ENCODE results near the gene GNRH2.

GNRH2 gene

DNA sequence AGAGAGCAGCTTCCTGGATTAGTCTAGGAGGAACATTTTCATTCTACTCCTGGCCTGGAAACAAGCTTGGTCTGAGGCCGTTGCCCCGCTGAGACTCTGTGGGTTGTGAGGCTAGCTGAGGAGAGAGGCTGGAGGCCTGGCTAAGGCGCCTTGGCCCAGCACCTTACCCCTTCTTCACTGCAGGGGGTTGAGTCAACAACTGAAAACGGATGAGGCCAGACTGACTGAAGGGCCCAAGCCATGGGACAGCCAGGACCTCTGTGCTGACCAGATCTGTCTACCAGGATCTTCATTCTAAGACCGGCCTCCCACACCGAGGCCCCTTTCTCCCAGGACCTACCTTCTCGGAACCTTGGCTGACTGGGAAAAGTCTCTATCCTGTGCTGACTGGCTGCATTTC, 44.6 kb downstream of the GNRH2 start:
- 90% methylated on average over 7 of the region's 7 CpGs for whole genome bisulfite sequencing (ENCODE audit: insufficient coverage)
- Histone ChIP-seq H3K9me3 (ENCODE audit: control extremely low read depth in 1 of 5, control insufficient read depth in 4 of 5, insufficient read depth in 2 of 5, low read depth in 1 of 5, low read length in 4 of 5) (no peaks in the 10 kb centered on the region), H3K27ac (ENCODE audit: insufficient read depth in 1 of 2, low read depth in 1 of 2, low read length in 2 of 2, poor library complexity in 1 of 2, severe bottlenecking in 2 of 2) (no peak overlapping the region), H3K27me3 (replicated peaks in 2 of 5; ENCODE audit: control insufficient read depth in 4 of 5, insufficient read depth in 5 of 5, low read length in 4 of 5) (no peaks in the 10 kb centered on the region), H3K4me3 (ENCODE audit: control insufficient read depth in 1 of 7, extremely low read depth in 1 of 7, insufficient read depth in 4 of 7, low read depth in 2 of 7, low read length in 6 of 7) (no peak overlapping the region), H3K4me1 (ENCODE audit: control extremely low read depth in 1 of 4, control insufficient read depth in 4 of 4, insufficient read depth in 4 of 4, low read length in 3 of 4) (peaks cover 10 to 71% (median 60%) of the 10 kb centered on the region in 4 experiments), H3K36me3 (ENCODE audit: control insufficient read depth in 4 of 4, insufficient read depth in 4 of 4, low read length in 3 of 4) (no peaks in the 10 kb centered on the region)
- DNase-seq = no peak
- POLR2A ChIA-PET = no interaction called here
- CTCF ChIA-PET = interaction anchor here (0.8 to 3.7 kb wide), 3 partner anchors 10 to 27 kb away, joined by 5 to 19 read pairs (median 6); no protein-coding TSS in a partner anchor

GRCh38 chr20:3090565-3090964, 47.1 kb downstream of the GNRH2 start:
- Histone ChIP-seq H3K4me3 (ENCODE audit: control insufficient read depth in 1 of 7, extremely low read depth in 1 of 7, insufficient read depth in 4 of 7, low read depth in 2 of 7, low read length in 6 of 7) (no peak overlapping the region), H3K4me1 (ENCODE audit: control extremely low read depth in 1 of 4, control insufficient read depth in 4 of 4, insufficient read depth in 4 of 4, low read length in 3 of 4) (peaks cover 10 to 68% (median 61%) of the 10 kb centered on the region in 4 experiments), H3K9me3 (ENCODE audit: control extremely low read depth in 1 of 5, control insufficient read depth in 4 of 5, insufficient read depth in 2 of 5, low read depth in 1 of 5, low read length in 4 of 5) (no peaks in the 10 kb centered on the region), H3K36me3 (ENCODE audit: control insufficient read depth in 4 of 4, insufficient read depth in 4 of 4, low read length in 3 of 4) (no peaks in the 10 kb centered on the region), H3K27ac (ENCODE audit: insufficient read depth in 1 of 2, low read depth in 1 of 2, low read length in 2 of 2, poor library complexity in 1 of 2, severe bottlenecking in 2 of 2) (peak overlapping the region in 1 of 2 experiments; percentile 51), H3K27me3 (replicated peaks in 2 of 5; ENCODE audit: control insufficient read depth in 4 of 5, insufficient read depth in 5 of 5, low read length in 4 of 5) (no peaks in the 10 kb centered on the region)
- CTCF ChIA-PET = interaction anchor here (0.7 to 9.2 kb wide), 6 partner anchors 10 to 25 kb away, joined by 3 to 71 read pairs (median 8); no protein-coding TSS in a partner anchor
- POLR2A ChIA-PET = interaction anchor here (0.6 to 0.7 kb wide), 2 partner anchors 13 to 687 kb away, joined by 3 to 4 read pairs; no protein-coding TSS in a partner anchor
- WGBS (ENCODE audit: insufficient coverage) = 0% methylated on average over 1 of the region's 1 CpG
- peak; percentile 85 to 99 (median 98) for DNase-seq

DNA sequence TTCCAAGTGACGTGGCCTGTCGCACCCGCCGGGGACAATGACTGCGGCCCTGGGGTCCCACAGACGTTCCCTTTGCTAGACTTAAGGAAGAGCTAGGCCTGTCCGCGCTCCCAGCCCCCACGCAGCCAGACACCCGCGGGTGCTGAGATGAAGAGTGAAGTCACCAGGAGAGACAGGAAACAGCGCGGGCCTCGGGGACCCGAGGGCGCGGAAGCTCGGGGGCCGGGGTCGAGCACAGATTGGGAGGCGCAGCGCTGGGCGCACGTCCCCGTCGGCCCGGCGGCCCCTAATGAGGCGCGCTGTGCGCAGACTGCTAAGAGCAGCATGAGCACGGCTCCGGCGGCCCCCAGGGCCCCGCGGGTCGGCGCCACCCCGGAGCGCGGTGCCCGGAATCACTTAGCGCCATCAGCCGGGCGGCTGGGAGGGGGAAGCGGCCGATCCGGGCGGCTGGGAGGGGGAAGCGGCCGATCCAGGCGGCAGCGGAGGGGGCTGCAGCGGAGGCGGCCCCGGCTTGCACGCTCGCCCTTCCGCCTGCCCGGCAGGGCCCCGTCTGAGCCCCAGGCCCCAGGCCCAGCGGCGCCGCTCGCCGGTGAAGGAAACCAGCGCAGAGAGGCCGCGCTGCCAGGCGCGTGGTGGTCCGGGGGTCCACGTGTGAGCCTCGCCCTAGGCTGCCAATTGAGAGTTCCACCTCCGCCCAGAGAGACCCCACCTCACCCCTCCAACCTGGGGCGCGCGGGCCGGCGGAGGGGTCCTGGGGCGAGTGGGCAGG, 49.4 kb downstream of the GNRH2 start:
- peak overlapping the region in 6 of 7 experiments; percentile 12 to 70 (median 57) for H3K4me3 ChIP-seq (ENCODE audit: control insufficient read depth in 1 of 7, extremely low read depth in 1 of 7, insufficient read depth in 4 of 7, low read depth in 2 of 7, low read length in 6 of 7)
- peak in 2 of 3 donors; percentile 66 to 78 for DNase-seq
- no peaks in the 10 kb centered on the region for H3K9me3 ChIP-seq (ENCODE audit: control extremely low read depth in 1 of 5, control insufficient read depth in 4 of 5, insufficient read depth in 2 of 5, low read depth in 1 of 5, low read length in 4 of 5)
- no peaks in the 10 kb centered on the region for H3K27me3 ChIP-seq (replicated peaks in 2 of 5; ENCODE audit: control insufficient read depth in 4 of 5, insufficient read depth in 5 of 5, low read length in 4 of 5)
- ChIA-PET POLR2A (interaction anchor here (0.6 to 2.2 kb wide), 6 partner anchors 9 to 119 kb away, joined by 3 to 13 read pairs (median 4); partner anchors contain the start of gene OXT), CTCF (interaction anchor here (0.6 to 9.2 kb wide), 10 partner anchors 8 to 813 kb away, joined by 3 to 71 read pairs (median 5); no protein-coding TSS in a partner anchor)
- peaks cover 10 to 65% (median 60%) of the 10 kb centered on the region in 4 experiments for H3K4me1 ChIP-seq (ENCODE audit: control extremely low read depth in 1 of 4, control insufficient read depth in 4 of 4, insufficient read depth in 4 of 4, low read length in 3 of 4)
- H3K27ac ChIP-seq (ENCODE audit: insufficient read depth in 1 of 2, low read depth in 1 of 2, low read length in 2 of 2, poor library complexity in 1 of 2, severe bottlenecking in 2 of 2) = peak overlapping the region; percentile 77 to 79
- no peaks in the 10 kb centered on the region for H3K36me3 ChIP-seq (ENCODE audit: control insufficient read depth in 4 of 4, insufficient read depth in 4 of 4, low read length in 3 of 4)
- under 1% methylated on average over 65 of the region's 81 CpGs for WGBS (ENCODE audit: insufficient coverage)

DNA sequence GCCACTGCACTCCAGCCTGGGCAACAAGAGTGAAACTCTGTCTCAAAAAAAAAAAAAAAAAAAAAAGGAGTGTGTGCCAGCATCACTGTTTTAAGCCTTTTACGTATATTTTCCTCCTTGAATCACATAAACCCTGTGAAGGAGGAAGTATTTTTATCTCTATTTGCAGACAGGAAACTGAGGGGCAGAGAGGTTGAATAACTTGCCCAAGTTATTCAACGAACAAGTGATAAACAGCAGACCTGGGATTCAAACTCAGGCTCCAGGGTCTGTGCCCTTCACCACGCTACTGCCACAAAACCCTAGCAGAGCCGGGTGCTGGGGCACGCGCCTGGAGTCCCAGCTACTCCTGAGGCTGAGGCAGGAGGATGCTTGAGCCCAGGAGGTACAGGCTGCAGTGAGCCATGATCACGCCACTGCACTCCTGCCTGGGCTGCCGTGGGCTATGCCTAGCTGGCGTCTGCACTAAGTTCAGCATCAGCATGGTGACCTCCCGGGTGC, 50.5 kb downstream of the GNRH2 start:
- H3K36me3 ChIP-seq (ENCODE audit: control insufficient read depth in 4 of 4, insufficient read depth in 4 of 4, low read length in 3 of 4) = no peaks in the 10 kb centered on the region
- DNase-seq = peak; percentile 94 to 98 (median 95)
- peaks cover 10 to 60% (median 56%) of the 10 kb centered on the region in 4 experiments for H3K4me1 ChIP-seq (ENCODE audit: control extremely low read depth in 1 of 4, control insufficient read depth in 4 of 4, insufficient read depth in 4 of 4, low read length in 3 of 4)
- POLR2A ChIA-PET = interaction anchor here (0.9 to 2.2 kb wide), 4 partner anchors 10 to 22 kb away, joined by 3 to 13 read pairs (median 4); partner anchors contain the start of gene OXT
- peak overlapping the region; percentile 77 to 79 for H3K27ac ChIP-seq (ENCODE audit: insufficient read depth in 1 of 2, low read depth in 1 of 2, low read length in 2 of 2, poor library complexity in 1 of 2, severe bottlenecking in 2 of 2)
- H3K27me3 ChIP-seq (replicated peaks in 2 of 5; ENCODE audit: control insufficient read depth in 4 of 5, insufficient read depth in 5 of 5, low read length in 4 of 5) = no peaks in the 10 kb centered on the region
- no peaks in the 10 kb centered on the region for H3K9me3 ChIP-seq (ENCODE audit: control extremely low read depth in 1 of 5, control insufficient read depth in 4 of 5, insufficient read depth in 2 of 5, low read depth in 1 of 5, low read length in 4 of 5)
- CTCF ChIA-PET = interaction anchor here (0.6 to 9.2 kb wide), 10 partner anchors 8 to 811 kb away, joined by 3 to 71 read pairs (median 4); partner anchors contain the start of gene OXT
- 0% methylated on average over 9 of the region's 10 CpGs for WGBS (ENCODE audit: insufficient coverage)
- H3K4me3 ChIP-seq (ENCODE audit: control insufficient read depth in 1 of 7, extremely low read depth in 1 of 7, insufficient read depth in 4 of 7, low read depth in 2 of 7, low read length in 6 of 7) = peak overlapping the region in 2 of 7 experiments; percentile 0 to 58

- Histone ChIP-seq H3K4me1 (ENCODE audit: control extremely low read depth in 1 of 4, control insufficient read depth in 4 of 4, insufficient read depth in 4 of 4, low read length in 3 of 4) (peaks cover 5 to 55% (median 50%) of the 10 kb centered on the region in 4 experiments), H3K27ac (ENCODE audit: insufficient read depth in 1 of 2, low read depth in 1 of 2, low read length in 2 of 2, poor library complexity in 1 of 2, severe bottlenecking in 2 of 2) (peak overlapping the region; percentile 25 to 54), H3K9me3 (ENCODE audit: control extremely low read depth in 1 of 5, control insufficient read depth in 4 of 5, insufficient read depth in 2 of 5, low read depth in 1 of 5, low read length in 4 of 5) (no peaks in the 10 kb centered on the region), H3K36me3 (ENCODE audit: control insufficient read depth in 4 of 4, insufficient read depth in 4 of 4, low read length in 3 of 4) (no peaks in the 10 kb centered on the region), H3K4me3 (ENCODE audit: control insufficient read depth in 1 of 7, extremely low read depth in 1 of 7, insufficient read depth in 4 of 7, low read depth in 2 of 7, low read length in 6 of 7) (no peak overlapping the region), H3K27me3 (replicated peaks in 2 of 5; ENCODE audit: control insufficient read depth in 4 of 5, insufficient read depth in 5 of 5, low read length in 4 of 5) (no peaks in the 10 kb centered on the region)
- WGBS (ENCODE audit: insufficient coverage) = 94% methylated on average over 7 of the region's 13 CpGs
- ChIA-PET POLR2A (interaction anchor here (0.6 to 1.5 kb wide), 3 partner anchors 18 to 1206 kb away, joined by 4 to 5 read pairs (median 5); no protein-coding TSS in a partner anchor), CTCF (interaction anchor here (0.6 to 9.2 kb wide), 11 partner anchors 8 to 62 kb away, joined by 3 to 71 read pairs (median 4); partner anchors contain the start of gene OXT)
- no peak for DNase-seq
Observed at GRCh38 chr20:3094848-3095629, 51.6 kb downstream of the GNRH2 start.

Data from common myeloid progenitor, CD34-positive (primary cell).